Caco-2 (cell line): Measurements from ENCODE around the gene GRM4. TPM values are rescaled to one million over a fixed set of nuclear protein-coding genes. Genes with fewer than 3 reads are reported as not detected.
A peak's percentile ranks its signal among the peaks of the same experiment; 100 is the strongest.

Source experiments
- BruUV-seq: library from RNA; stranded (reverse); fragments of 400-500 nt; replicated peaks from 2 replicates; lab custom pipeline; 2021; lab: Mats Ljungman, UMichigan
- CTCF ChIA-PET: fragments of 300-600 bp; sonication (Branson Sonifier 250); formaldehyde crosslinking; loops from one replicate; lab custom pipeline; 2022; ENCODE audit warnings: antibody characterized with exemption; lab: Charles Lee
- POLR2A ChIA-PET: fragments of 300-600 bp; sonication (Branson Sonifier 250); formaldehyde crosslinking; loops from one replicate; lab custom pipeline; 2022; ENCODE audit warnings: antibody characterized with exemption; lab: Charles Lee
- DNase-seq, 2 experiments: peaks; one replicate each; pipeline versions ENCODE4 v3.0.0 to v3.0.0-alpha.2; 2020 to 2022
- H3K27me3 ChIP-seq: replicated peaks from 2 replicates; pipeline ENCODE4 v1.6.0; 2011; ENCODE audit warnings: low read length; ENCODE audit not compliant: control insufficient read depth, insufficient read depth
- H3K36me3 ChIP-seq: 2 replicates; pipeline ENCODE4 v1.5.1; 2011; ENCODE audit warnings: low read length; ENCODE audit not compliant: control insufficient read depth, insufficient read depth
- H3K4me1 ChIP-seq: fragments of 250-450 bp; sonication (Bioruptor Pico); 2 replicates; pipeline ENCODE4 v1.5.1; 2020; ENCODE audit warnings: mild to moderate bottlenecking
- H3K4me3 ChIP-seq: 2 replicates; pipeline ENCODE4 v1.5.1; 2011; ENCODE audit warnings: low read depth, mild to moderate bottlenecking, control low read depth, low read length
- H3K9me3 ChIP-seq: fragments of 250-450 bp; sonication (Bioruptor Pico); 2 replicates; pipeline ENCODE4 v1.5.1; 2020; ENCODE audit warnings: mild to moderate bottlenecking, moderate library complexity
- H3K27ac Mint-ChIP-seq: one replicate; pipeline ENCODE4 v1.8.0; 2022; ENCODE audit warnings: mixed read lengths; ENCODE audit not compliant: unreplicated experiment
- H3K27me3 Mint-ChIP-seq: one replicate; pipeline ENCODE4 v1.8.0; 2022; ENCODE audit warnings: mixed read lengths; ENCODE audit not compliant: insufficient read depth, unreplicated experiment
- H3K36me3 Mint-ChIP-seq: one replicate; pipeline ENCODE4 v1.8.0; 2022; ENCODE audit warnings: mild to moderate bottlenecking, mixed read lengths; ENCODE audit not compliant: insufficient read depth, unreplicated experiment
- H3K4me1 Mint-ChIP-seq: one replicate; pipeline ENCODE4 v1.8.0; 2022; ENCODE audit warnings: low read depth, mixed read lengths; ENCODE audit not compliant: unreplicated experiment
- H3K4me3 Mint-ChIP-seq: one replicate; pipeline ENCODE4 v1.8.0; 2022; ENCODE audit warnings: mild to moderate bottlenecking, moderate library complexity, mixed read lengths; ENCODE audit not compliant: unreplicated experiment
- H3K9me3 Mint-ChIP-seq: one replicate; pipeline ENCODE4 v1.8.0; 2022; ENCODE audit warnings: mixed read lengths; ENCODE audit not compliant: unreplicated experiment
- CTCF ChIP-seq, 2 experiments: fragments of 200-600 bp in 1 of 2; IDR thresholded peaks; 1 replicate in 1 of 2; 2 replicates in 1 of 2; pipeline versions ENCODE4 v1.5.1 to v1.8.0; 2011 to 2022; ENCODE audit warnings: antibody characterized with exemption in 1 of 2, control low read depth in 1 of 2, inconsistent platforms in 1 of 2, low read depth in 1 of 2, low read length in 1 of 2, mild to moderate bottlenecking in 1 of 2, moderate library complexity in 1 of 2; ENCODE audit not compliant: insufficient read depth in 1 of 2, severe bottlenecking in 1 of 2, unreplicated experiment in 1 of 2
- intact Hi-C: fragments of 100-400 bp; cut with micrococcal nuclease; formaldehyde crosslinking; loops from one replicate; pipeline ENCODE4 v1.10.0; 2022; ENCODE audit not compliant: unreplicated experiment
- total RNA-seq: library from RNA; stranded (reverse); gene quantifications from 2 replicates; pipeline ENCODE4 v1.2.3, GENCODE V29; 2022

GRM4 gene
- total RNA-seq, 1 experiment from 2014 or later = 0.09 TPM

DNA sequence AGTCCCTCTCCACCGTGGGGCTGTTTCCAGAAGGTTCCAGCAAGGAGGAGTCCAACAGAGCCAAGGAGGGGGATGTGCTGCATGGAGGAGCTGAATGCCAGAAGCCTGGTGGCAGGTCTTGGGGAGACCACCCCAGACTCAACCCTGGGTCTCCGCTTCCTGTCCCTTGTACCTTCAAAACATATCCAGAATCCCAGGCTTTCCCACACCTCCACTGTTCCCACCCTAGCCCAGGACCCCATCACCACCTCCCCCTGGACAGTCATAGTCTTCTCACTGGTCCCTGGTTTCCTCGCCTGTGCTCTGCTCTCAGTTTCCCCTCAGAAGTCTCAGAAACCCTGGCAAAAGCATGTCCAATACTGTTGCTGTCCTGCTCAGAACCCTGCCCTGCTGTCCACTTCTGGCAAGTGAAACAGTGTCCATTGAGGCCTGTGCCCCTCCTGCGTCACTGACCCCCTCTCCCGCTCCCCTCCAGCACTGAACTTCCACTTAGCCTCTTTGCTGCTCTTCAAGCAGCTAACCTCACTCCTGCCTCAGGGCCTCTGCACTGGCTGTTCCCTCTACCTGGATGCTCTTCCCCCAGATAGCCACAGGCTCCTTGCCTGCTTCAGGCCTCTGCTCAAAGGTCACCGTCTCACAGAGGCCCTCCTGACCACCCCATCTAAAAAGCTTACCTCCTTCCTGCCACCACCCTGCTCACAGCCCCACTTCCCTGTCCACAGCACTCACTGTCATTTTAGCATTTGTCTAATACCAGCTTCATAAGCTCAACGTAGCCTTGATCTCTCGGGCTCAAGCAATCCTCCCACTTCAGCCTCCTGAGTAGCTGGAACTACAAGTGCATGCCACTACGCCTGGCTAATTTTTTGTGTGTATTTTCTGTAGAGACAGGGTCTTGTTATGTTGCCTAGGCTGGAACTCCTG lies 169.2 kb downstream of the GRM4 start:
- no peak for TF ChIP-seq CTCF (IDR thresholded peaks at IDR 0.05; ENCODE audit: insufficient read depth in 1 of 2, low read depth in 1 of 2, low read length in 1 of 2, severe bottlenecking in 1 of 2, unreplicated experiment in 1 of 2)
- Histone ChIP-seq H3K36me3 (no peaks in the 10 kb centered on the region), H3K4me3 (no peak overlapping the region), H3K4me1 (no peaks in the 10 kb centered on the region), H3K27me3 (no peaks in the 10 kb centered on the region), H3K9me3 (no peaks in the 10 kb centered on the region)
- intact Hi-C loops = no loop called here
- peaks cover 5% of the 10 kb centered on the region for H3K27me3 Mint-ChIP-seq
- ChIA-PET CTCF (no interaction called here), POLR2A (no interaction called here)
- no peak overlapping the region for H3K27ac Mint-ChIP-seq
- no peaks in the 10 kb centered on the region for H3K36me3 Mint-ChIP-seq
- H3K4me1 Mint-ChIP-seq = peaks cover 6% of the 10 kb centered on the region
- peak in 1 of 2 experiments; percentile 20 for DNase-seq
- no peak overlapping the region for H3K4me3 Mint-ChIP-seq
- BruUV-seq = no TSS peak
- H3K9me3 Mint-ChIP-seq = no peaks in the 10 kb centered on the region

DNA sequence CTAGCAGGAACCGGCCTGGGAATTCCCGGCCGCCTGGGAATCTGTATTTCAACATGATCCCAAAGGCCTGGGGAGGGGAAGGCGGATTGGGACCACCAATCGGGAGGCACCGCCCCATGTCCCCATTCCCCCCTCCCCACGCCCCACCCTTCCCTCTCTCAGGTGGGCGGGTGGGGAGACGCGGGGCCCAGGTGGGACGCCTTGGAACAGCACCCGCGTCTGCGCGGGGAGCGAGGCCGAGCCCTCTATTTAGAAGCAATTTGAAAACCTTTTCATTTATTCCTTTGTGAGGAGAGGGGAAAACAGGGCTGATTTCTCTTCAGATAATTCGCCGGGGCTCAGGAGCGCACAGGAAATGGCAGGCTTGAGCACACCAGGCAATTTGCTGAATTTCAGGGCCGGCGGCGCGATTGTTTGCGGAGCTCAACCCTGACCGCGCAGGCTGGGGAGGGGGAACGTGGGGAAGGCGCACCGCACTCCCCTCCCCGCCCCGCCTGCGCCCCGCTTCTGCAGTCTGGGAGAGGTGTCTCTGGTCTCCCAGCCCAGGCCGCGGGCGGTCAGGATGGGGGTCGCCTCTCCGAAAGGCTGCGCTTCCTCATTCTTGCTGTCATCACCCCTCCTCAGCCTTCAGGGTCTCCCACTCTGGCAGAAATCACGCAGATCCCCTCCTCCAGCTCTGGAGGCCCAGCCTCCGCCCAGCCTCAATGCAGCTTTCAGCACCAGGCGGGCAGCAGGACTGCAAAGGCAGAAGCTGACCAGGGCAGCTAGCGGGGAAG lies 170.0 kb downstream of the GRM4 start:
- Mint-ChIP-seq H3K27me3 (peaks cover 5% of the 10 kb centered on the region), H3K4me3 (no peak overlapping the region), H3K36me3 (no peaks in the 10 kb centered on the region), H3K27ac (no peak overlapping the region), H3K4me1 (peaks cover 6% of the 10 kb centered on the region), H3K9me3 (no peaks in the 10 kb centered on the region)
- no peak for DNase-seq
- TF ChIP-seq CTCF (IDR thresholded peaks at IDR 0.05; ENCODE audit: insufficient read depth in 1 of 2, low read depth in 1 of 2, low read length in 1 of 2, severe bottlenecking in 1 of 2, unreplicated experiment in 1 of 2) = no peak
- POLR2A ChIA-PET = no interaction called here
- BruUV-seq = no TSS peak
- intact Hi-C loops = no loop called here
- no peak overlapping the region for H3K4me3 ChIP-seq
- H3K4me1 ChIP-seq = no peaks in the 10 kb centered on the region
- no peaks in the 10 kb centered on the region for H3K36me3 ChIP-seq
- H3K27me3 ChIP-seq = no peaks in the 10 kb centered on the region
- CTCF ChIA-PET = no interaction called here
- no peaks in the 10 kb centered on the region for H3K9me3 ChIP-seq

DNA sequence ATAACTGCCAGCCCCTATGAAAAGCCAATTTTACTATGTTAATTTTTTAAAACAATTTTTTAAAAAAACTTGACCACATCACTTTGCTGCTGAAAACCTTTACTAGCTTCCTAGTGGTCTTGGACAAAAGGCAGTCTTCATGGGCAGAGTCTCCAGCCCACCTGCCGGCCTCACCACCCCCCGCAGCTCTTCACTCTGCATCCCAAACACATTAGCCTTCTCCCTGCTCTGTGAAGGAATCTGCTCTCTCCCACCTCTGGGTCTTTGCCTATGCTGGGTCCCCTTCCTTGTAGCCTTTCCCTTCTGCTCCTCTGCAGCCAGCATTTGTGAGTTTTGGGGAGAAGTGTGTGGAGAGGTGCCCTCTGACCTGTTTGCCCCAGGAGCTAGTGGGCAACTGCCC lies 171.4 kb downstream of the GRM4 start:
- ChIA-PET CTCF (no interaction called here), POLR2A (no interaction called here)
- Histone ChIP-seq H3K9me3 (no peaks in the 10 kb centered on the region), H3K4me3 (no peak overlapping the region), H3K4me1 (no peaks in the 10 kb centered on the region), H3K36me3 (no peaks in the 10 kb centered on the region), H3K27me3 (no peaks in the 10 kb centered on the region)
- H3K36me3 Mint-ChIP-seq = no peaks in the 10 kb centered on the region
- intact Hi-C loops = no loop called here
- H3K9me3 Mint-ChIP-seq = no peaks in the 10 kb centered on the region
- no peak for DNase-seq
- H3K4me3 Mint-ChIP-seq = no peak overlapping the region
- H3K4me1 Mint-ChIP-seq = peaks cover 6% of the 10 kb centered on the region
- peaks cover 9% of the 10 kb centered on the region for H3K27me3 Mint-ChIP-seq
- BruUV-seq = no TSS peak
- no peak overlapping the region for H3K27ac Mint-ChIP-seq
- no peak for TF ChIP-seq CTCF (IDR thresholded peaks at IDR 0.05; ENCODE audit: insufficient read depth in 1 of 2, low read depth in 1 of 2, low read length in 1 of 2, severe bottlenecking in 1 of 2, unreplicated experiment in 1 of 2)
